IPS DF 6.9 (cell line): Measurements from ENCODE around the gene ZNF319.
A peak's percentile ranks its signal among the peaks of the same experiment; 100 is the strongest.

Experiments
- DNase-seq: peaks from one replicate; pipeline ENCODE4 v3.0.0-alpha.2; 2013; ENCODE audit warnings: low read depth, low spot score
- H3K27ac ChIP-seq: one replicate; pipeline ENCODE4 v1.5.1; 2013; ENCODE audit warnings: low read length, control low read depth
- H3K27me3 ChIP-seq: 2 replicates; pipeline ENCODE4 v1.6.1; 2013; ENCODE audit warnings: mild to moderate bottlenecking, low read length; ENCODE audit not compliant: control insufficient read depth, insufficient read depth
- H3K36me3 ChIP-seq: 2 replicates; pipeline ENCODE4 v1.6.1; 2013; ENCODE audit warnings: low read length; ENCODE audit not compliant: control insufficient read depth, insufficient read depth
- H3K4me1 ChIP-seq: 2 replicates; pipeline ENCODE4 v1.6.1; 2013; ENCODE audit warnings: low read length; ENCODE audit not compliant: control insufficient read depth, insufficient read depth
- H3K4me3 ChIP-seq: 2 replicates; pipeline ENCODE4 v1.5.1; 2013; ENCODE audit warnings: mild to moderate bottlenecking, low read length
- H3K9me3 ChIP-seq: 2 replicates; pipeline ENCODE4 v1.6.1; 2013; ENCODE audit warnings: low read length, inconsistent platforms; ENCODE audit not compliant: control insufficient read depth, insufficient read depth
- WGBS: extraction: QIAGEN DNeasy Blood & Tissue Kit; methylation state at CpG from one replicate; pipeline ENCODE4 v1.1.7; 2013; ENCODE audit warnings: mixed read lengths, missing lambda C conversion rate; ENCODE audit not compliant: insufficient read length, insufficient coverage; 5-methylcytosine and 5-hydroxymethylcytosine counted together

The ZNF319 gene

DNA sequence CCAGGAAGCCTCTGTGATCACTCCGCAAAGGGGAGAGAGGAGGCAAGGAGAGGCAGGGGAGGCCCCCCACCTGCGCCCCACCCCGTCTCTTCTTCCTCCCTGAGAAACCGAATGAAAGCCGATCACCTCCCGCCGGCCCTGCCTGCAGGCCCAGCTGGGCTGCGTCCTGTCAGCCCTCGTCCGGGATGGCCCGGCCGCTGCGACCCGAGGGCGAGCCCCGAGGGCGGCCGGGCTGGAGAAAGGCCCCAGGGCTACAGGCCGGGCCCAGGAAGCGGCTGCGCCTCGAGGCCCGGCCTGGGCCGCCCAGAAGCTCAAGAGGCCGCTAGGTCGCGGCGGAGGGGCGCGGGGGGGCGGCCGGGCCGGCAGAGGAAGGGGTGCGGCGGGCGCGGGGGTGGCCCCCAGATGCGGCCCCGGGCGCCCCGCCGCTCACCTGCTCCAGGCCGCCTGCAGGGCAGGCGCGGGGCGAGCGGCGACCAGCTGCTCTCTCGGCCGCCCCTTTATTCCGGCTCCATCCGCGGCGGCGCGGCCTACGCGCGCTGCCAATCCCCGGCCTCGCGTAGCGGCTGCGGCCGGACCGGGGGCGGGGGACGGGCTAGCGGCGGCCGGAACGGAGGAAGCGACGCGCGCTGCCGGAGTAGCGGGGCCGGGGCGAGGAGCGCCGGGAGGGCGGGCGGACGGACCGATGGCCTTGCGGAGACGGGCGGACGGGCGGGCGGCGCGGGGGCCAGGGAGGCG lies at the start of gene ZNF319:
Gene ZNF319 (minus strand): TSS at position 702 of the 735 bp plus-strand sequence. CDS start 2,407 bp downstream, outside the sequence.
- WGBS = no CpG with 5 or more reads among the region's 95 CpGs
- no peak for DNase-seq
- no peak within 1 kb of the TSS for H3K27ac ChIP-seq

GRCh38 chr16:58049232-58050185 lies 49.0 kb upstream of the ZNF319 start:
- Histone ChIP-seq H3K4me1 (peaks cover 3% of the 10 kb centered on the region; the same call in 1 of the 2 replicates), H3K36me3 (no peaks in the 10 kb centered on the region; the same call in 1 of the 2 replicates), H3K27ac (no peak overlapping the region), H3K27me3 (no peaks in the 10 kb centered on the region), H3K9me3 (no peaks in the 10 kb centered on the region), H3K4me3 (no peak overlapping the region)
- no peak for DNase-seq
- WGBS = no CpG with 5 or more reads among the region's 17 CpGs

More for the DNA sequence above, at the start of gene ZNF319:
- no peaks in the 10 kb centered on the region for H3K27me3 ChIP-seq
- no peaks in the 10 kb centered on the region for H3K9me3 ChIP-seq
- H3K36me3 ChIP-seq = peaks cover 19% of the 10 kb centered on the region
- H3K4me3 ChIP-seq = peak within 1 kb of the TSS; percentile 86
- H3K4me1 ChIP-seq = peaks cover 2% of the 10 kb centered on the region; the same call in 1 of the 2 replicates

DNA sequence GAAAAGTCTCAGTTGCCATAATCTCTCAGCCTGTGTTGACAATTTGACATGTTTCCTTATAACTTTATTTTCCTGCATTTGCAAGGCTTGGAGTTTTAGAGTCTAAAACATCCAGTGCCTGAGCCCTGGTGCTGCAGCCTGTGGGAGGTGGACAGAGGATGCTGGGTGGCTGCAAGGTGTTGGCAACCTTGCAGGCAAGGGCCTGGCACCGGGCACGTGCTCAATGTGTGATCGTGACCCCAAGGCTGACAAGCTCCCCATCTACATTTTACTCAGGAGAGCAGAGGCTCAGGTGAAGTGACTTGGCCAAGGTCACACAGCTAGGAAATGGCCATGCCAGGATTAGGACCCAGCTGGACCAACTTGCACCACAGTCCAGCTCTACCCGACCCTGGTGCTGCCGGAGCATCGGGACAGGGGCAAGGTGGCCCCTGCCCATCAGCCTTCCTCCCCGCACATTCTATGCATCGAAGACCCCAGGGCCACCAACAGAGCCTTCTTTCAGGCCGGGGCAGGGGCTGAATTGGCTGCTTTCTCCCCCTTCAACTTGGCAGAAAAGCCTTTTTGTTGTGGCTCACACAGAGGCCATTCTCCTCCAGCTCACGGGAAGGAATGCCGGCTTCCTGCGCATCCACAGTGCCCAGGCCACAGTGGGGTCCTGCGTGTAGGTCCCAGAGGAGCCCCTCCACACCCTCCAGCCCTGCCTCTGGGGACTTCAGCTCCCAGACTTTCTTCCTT lies 48.2 kb upstream of the ZNF319 start:
- Histone ChIP-seq H3K4me1 (peaks cover 3% of the 10 kb centered on the region; the same call in 1 of the 2 replicates), H3K36me3 (peaks cover 2% of the 10 kb centered on the region; the same call in 1 of the 2 replicates), H3K27ac (no peak overlapping the region), H3K4me3 (no peak overlapping the region), H3K27me3 (no peaks in the 10 kb centered on the region), H3K9me3 (no peaks in the 10 kb centered on the region)
- no peak for DNase-seq
- no CpG with 5 or more reads among the region's 13 CpGs for WGBS

DNA sequence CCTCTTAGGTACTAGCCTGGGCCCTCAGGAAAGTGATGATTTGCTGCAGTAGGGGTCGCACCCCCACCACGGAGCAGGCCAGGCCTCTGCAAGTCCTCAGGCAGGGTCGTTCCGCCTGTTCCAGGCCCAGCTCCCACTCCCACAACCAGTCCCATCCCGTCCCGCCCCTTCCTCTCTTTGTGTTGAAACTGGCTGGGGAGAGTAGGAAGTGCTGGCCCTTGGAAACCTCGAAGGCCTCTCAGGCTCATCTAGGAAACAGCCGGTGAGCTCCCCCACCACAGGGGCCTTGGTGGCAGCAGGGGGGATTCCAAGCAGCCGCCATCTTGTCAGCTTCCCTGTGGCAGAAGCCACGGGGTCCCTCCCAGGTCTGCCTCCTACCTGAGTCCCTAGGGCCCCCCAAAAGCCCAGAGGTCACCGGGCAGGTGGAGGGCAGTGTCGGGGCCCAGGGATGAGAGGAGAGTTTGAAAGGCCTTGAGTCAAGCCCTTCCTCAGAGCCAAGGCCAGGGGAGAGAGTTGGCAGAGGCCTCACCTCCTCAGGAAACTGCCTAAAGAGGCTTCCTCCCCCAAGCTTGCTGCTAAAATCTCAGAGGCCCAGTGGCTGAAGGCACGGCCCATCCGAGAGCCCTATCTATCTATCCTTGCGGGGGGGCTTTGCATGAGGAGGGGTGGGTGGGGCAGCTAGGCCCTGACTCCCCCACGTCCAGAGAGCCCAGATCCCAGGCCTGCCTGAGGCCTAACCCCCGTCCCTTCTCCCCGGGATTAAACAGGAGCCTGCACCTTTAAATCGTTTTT lies 47.3 kb upstream of the ZNF319 start:
- H3K27me3 ChIP-seq = no peaks in the 10 kb centered on the region
- no peak for DNase-seq
- H3K9me3 ChIP-seq = no peaks in the 10 kb centered on the region
- H3K4me3 ChIP-seq = no peak overlapping the region
- WGBS = no CpG with 5 or more reads among the region's 19 CpGs
- peaks cover 8% of the 10 kb centered on the region for H3K36me3 ChIP-seq
- peaks cover 3% of the 10 kb centered on the region; the same call in 1 of the 2 replicates for H3K4me1 ChIP-seq
- H3K27ac ChIP-seq = no peak overlapping the region

DNA sequence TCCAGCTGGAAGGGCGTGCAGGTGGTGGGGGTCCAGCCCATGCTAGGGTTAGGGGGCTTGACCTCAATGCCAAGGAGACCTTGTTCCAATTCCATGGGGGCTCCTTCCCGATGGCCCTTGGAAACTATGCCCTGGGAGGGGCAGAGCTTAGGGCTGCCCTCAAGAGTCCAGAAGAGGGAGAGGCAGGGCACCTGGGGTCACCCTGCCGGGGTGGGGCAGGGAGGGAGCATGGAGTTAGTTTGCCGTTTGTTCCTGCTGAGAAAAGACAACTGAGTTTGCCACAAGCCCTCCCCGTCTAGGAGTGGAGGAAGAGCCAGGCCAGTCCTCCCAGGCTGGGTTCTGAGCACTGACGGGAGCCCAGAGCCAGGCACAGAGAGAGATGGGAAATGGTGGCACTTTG lies 46.5 kb upstream of the ZNF319 start:
- no CpG with 5 or more reads among the region's 6 CpGs for WGBS
- H3K27me3 ChIP-seq = no peaks in the 10 kb centered on the region
- H3K9me3 ChIP-seq = no peaks in the 10 kb centered on the region
- DNase-seq = no peak
- peaks cover 3% of the 10 kb centered on the region; the same call in 1 of the 2 replicates for H3K4me1 ChIP-seq
- H3K27ac ChIP-seq = no peak overlapping the region
- no peak overlapping the region for H3K4me3 ChIP-seq
- peaks cover 13% of the 10 kb centered on the region for H3K36me3 ChIP-seq

DNA sequence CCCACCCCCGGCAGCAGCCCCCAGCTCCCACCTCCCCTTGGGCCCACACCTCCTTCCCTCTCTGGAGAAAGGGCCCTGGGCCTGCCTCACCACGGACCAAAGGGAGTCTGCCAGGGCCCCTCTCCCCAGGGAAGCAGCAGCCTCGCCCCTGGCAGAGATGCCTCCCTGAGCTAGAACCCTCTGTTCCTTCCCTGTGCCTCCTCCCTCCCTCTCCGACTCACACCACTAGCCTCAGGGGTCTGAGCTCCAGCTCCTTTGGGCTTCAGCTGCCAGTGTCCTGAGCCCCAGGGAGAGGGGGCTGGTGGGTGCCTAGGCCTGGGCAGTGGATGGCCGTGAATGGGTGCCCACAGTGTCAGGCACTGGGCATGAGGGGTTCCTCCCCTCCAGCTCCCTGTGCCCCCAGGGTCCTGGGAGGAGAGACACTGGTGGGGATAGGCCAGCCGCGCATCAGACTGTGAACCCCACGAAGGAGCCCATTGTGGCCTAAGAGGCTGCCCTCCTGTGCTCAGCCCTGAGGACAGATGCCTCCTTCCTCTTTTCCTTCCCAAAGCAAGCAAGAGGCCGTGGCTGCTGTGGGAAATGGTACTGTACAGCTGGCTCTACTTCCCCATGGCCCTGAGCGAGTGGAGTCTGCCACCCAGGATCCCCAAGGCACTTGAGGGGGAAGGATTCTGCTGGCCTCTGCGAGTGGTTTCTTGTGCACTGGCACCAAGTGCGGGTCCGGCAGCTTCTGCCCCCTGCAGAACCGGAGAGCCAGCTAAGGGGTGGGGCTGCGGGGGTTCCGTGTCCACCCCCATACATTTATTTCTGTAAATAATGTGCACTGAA lies 45.8 kb upstream of the ZNF319 start:
- no peak for DNase-seq
- no peaks in the 10 kb centered on the region for H3K9me3 ChIP-seq
- H3K4me3 ChIP-seq = no peak overlapping the region
- no peak overlapping the region for H3K27ac ChIP-seq
- H3K4me1 ChIP-seq = peaks cover 3% of the 10 kb centered on the region; the same call in 1 of the 2 replicates
- peaks cover 14% of the 10 kb centered on the region for H3K36me3 ChIP-seq
- no peaks in the 10 kb centered on the region for H3K27me3 ChIP-seq
- no CpG with 5 or more reads among the region's 16 CpGs for WGBS

GRCh38 chr16:58045096-58045495 lies 44.6 kb upstream of the ZNF319 start:
- H3K9me3 ChIP-seq = no peaks in the 10 kb centered on the region
- H3K36me3 ChIP-seq = peaks cover 18% of the 10 kb centered on the region
- WGBS = no CpG with 5 or more reads among the region's 31 CpGs

GRCh38 chr16:58044266-58045019 lies 44.0 kb upstream of the ZNF319 start:
- H3K27ac ChIP-seq = no peak overlapping the region
- H3K4me3 ChIP-seq = no peak overlapping the region
- DNase-seq = no peak
- WGBS = no CpG with 5 or more reads among the region's 9 CpGs
- H3K36me3 ChIP-seq = peaks cover 21% of the 10 kb centered on the region
- H3K9me3 ChIP-seq = no peaks in the 10 kb centered on the region
- peaks cover 3% of the 10 kb centered on the region; the same call in 1 of the 2 replicates for H3K4me1 ChIP-seq
- H3K27me3 ChIP-seq = no peaks in the 10 kb centered on the region

More at GRCh38 chr16:58045096-58045495, 44.6 kb upstream of the ZNF319 start:
- peaks cover 3% of the 10 kb centered on the region; the same call in 1 of the 2 replicates for H3K4me1 ChIP-seq
- H3K4me3 ChIP-seq = no peak overlapping the region
- no peak overlapping the region for H3K27ac ChIP-seq
- no peaks in the 10 kb centered on the region for H3K27me3 ChIP-seq
- no peak for DNase-seq
